Epithelial cell of prostate (primary cell): ENCODE results near the gene RBM7.

Experiments
- DNase-seq: peaks from one replicate; pipeline ENCODE4 v3.0.0-alpha.2; 2011; ENCODE audit warnings: low read depth, low spot score
- H3K27ac ChIP-seq: fragments of 450-650 bp; 2 replicates; pipeline ENCODE4 v1.5.1; 2017; ENCODE audit warnings: mild to moderate bottlenecking

RBM7 gene, protein sequence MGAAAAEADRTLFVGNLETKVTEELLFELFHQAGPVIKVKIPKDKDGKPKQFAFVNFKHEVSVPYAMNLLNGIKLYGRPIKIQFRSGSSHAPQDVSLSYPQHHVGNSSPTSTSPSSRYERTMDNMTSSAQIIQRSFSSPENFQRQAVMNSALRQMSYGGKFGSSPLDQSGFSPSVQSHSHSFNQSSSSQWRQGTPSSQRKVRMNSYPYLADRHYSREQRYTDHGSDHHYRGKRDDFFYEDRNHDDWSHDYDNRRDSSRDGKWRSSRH

DNA sequence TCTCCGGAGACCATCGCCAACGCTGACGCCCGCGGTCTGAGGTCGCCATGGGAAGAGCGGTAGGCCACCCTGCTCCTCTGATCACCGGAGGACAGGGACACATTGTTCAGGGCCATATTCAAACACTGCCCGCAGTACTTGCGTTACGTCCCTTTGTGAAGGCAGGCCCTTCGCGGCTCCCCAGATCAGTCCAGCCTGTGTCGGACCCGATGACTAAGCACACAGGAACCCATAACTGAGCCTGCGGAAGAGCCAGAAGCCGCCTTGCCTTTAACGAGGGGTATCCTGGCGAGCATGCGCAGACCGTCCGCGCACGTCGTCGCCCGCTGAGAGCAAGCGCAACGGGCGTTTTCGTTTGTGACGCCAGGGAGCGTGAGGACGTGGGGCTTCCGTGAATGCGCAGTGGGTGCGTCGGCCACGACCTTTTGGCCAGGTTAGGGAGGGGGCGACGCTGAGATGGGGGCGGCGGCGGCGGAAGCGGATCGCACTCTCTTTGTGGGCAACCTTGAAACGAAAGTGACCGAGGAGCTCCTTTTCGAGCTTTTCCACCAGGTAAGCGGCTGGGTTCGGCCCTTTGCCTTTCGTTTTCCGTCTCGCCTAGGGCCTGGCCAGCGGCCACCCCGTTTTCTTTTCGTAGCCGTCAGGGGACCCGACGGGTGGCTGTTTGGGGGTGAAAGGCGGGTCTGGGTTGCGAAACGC, at the start of gene RBM7, which contains the start of gene C11orf71:
TSS of gene RBM7 (plus strand) at position 451 of the 699 bp plus-strand sequence. CDS start at position 457, 6 bp downstream.
TSS of gene C11orf71 (minus strand) at position 296 of the 699 bp plus-strand sequence. CDS start at position 116, 180 bp downstream.
- peak; percentile 89 for DNase-seq
- H3K27ac ChIP-seq = peak within 1 kb of the TSS; percentile 97

DNA sequence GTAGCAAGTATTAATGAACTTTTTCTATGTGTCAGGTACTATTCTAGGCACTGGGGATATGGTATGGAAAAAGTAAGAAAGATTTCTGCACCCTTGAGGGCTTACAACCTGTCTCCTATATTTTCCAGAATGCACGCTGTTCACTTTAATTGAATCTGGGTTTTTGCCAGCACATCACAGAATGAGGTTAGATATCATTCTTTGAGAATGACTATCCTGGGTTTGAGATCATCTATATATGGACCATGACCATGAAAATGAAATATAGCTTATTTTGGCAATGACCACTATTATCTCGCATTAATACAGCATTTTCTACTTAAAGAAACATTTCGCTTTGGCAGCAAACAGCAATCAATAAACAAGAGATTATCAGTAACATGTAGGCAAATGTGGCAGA, 47.0 kb upstream of the RBM7 start:
- DNase-seq = no peak
- no peak overlapping the region for H3K27ac ChIP-seq

DNA sequence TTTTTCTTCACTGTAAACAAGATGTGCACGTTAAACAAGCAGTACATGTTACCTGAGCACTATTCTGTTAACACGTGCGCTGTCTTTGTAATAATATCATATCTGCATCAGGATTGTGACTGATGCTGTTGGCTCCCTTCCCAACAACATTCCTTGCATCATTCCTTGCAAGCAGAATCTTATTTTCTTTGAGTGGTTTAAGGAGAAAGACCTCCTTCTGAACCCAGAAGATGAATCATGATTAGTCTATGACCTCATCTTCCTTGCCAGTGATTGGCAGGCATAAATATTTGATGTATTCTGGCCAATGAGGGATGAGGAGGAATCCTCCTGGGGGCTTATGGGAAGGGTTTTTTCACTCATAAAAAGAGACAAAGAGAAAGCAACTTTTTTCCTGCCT, 46.4 kb upstream of the RBM7 start:
- DNase-seq = peak; percentile 90
- H3K27ac ChIP-seq = no peak overlapping the region

DNA sequence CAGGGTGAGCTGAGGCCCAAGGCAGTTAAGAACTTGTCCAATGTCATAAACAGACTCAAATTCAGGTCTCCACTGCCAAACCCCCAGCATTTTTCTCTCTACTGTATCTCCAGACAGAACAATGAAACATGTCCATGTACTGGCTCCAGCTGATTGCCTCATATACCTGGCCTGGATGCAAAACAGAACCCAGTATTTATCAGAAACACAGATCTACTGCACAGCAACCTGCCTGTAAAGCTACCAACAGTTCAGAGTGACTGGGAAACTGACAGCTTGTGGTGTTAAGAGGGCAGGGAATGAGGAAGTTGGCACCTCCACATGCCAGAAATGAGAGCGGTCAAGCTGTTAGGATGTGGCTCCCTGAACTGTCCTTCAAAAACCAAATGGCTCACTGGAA, 41.8 kb upstream of the RBM7 start:
- H3K27ac ChIP-seq = peak overlapping the region; percentile 67
- peak; percentile 16 for DNase-seq

DNA sequence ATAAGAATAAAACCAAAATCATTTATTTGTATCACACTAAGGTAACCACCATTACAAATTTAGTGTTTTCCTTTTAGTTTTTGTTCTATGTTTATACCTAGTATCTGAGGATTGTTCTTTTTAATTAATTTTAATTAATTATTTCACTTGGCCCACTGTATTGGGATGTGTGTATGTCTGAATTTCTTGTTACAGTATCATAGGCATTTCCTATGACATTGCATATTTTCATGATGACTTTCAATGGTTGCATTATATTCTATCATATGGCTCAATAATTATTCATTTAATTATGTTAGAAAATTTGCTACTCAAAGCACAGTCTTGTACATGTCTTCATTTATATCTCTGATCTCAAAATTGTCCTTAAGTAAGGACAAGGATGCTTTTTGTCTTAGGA, 41.1 kb upstream of the RBM7 start:
- H3K27ac ChIP-seq = peak overlapping the region; percentile 67
- DNase-seq = no peak

DNA sequence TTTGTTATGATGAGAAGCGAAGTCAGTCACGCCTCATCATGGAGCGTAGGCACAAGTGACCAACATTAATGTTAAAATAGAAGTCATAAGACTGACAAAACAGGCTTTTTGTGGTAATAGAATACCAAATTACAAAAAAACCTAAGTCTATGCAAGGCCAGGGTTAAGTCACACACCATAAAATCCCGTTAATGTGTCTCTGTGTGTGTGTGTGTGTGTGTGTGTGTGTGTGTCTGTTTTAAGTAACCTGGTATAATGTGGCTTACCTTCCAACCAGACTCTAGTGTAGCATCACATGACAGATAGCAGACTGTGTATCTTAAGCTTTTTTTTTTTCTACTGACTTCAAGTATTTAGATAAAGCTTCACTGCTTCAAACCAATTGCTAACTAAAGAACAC, 38.1 kb upstream of the RBM7 start:
- H3K27ac ChIP-seq = no peak overlapping the region
- no peak for DNase-seq

DNA sequence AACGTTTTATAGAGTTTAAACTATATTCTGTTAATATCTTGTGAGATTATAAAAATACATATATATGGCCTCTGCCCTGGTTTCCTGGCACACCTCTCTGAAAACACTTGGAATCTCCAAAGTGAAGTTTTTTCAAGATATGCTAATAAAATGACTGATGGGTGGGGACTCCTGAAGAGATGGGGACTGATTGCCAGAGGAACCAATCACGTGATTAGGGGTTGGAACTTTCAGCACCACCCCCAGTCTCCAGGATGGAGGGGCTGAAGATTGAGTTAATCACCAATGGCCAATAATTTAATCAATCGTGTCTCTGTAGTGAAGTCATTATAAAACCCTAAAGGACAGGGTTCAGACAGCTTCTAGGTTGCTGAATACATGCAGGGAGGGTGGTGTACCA, 37.5 kb upstream of the RBM7 start:
- no peak overlapping the region for H3K27ac ChIP-seq
- DNase-seq = no peak

DNA sequence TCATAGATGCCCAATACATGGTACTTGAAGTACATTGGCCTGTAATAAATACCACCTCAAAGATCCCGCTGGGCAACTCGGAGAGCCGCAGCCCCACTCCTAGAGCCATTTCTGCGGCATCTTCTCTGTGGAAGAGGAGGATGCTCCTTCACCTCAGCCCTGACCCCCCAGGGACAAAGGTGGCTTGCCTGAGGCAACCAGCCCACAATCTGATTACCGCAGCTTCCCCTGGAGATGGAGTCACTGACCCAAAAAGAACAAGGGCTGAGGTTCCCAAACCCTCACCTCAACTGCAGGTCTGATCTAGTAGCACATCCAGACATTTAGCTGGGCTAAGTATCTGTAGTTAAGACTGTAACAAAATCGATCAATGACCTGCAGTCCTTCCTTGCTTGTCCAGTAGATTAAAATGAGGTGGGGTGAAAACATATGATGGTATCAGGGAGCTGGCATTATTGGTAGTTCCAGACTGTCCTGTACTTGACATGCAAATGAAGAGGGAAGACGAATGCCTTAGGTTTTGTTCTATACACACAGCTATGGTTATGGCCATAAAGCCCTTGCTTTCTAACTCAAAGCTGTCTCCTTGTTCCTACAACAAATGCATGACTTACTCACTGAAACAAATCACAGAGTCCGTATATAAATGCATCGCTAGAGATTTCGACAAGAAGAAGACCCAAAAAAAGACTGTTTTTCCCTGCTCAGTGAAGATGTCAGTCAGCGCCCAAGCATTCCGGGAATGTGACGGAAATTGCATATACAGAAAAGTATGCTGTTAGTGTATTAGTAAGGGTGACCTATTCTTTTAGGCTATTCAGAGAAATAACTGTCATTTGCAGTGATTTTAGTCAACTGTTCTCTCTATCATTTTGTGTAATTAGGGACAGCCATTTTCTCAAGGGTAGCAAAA, 33.9 kb upstream of the RBM7 start:
- no peak for DNase-seq
- no peak overlapping the region for H3K27ac ChIP-seq

DNA sequence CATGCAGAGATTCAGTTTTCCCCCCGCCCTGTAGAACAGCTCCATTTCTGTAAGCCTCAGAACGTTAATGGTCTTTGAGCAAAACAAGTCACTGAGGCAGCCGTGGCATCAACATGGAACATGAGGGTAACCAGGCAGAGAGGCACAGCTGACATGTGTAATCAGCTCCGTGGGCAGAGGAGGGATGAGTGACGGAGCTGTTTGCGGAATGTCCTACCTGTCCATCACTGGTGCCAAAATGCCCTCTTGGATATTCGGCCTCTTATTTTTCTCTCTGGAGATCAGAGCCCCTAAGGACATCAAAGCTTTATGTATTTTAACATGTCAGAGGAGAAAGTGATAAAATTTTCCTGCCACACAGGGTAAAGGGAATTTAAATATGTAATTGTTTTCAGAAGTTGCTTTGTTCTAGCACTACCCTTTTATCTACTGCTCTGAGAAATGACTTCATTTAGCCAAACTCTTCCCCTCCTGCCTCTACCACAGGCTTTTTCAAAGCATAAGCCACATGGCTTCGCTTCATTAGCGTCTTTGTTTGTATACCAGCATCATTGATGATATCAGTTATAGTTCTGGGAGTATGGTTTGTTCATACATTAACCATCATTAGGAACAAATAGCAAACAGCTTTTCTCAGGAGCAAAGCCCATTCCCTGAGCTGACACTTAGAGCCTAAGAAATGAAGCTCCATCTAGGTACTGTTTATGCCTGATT, 33.1 kb upstream of the RBM7 start:
- DNase-seq = no peak
- H3K27ac ChIP-seq = no peak overlapping the region

DNA sequence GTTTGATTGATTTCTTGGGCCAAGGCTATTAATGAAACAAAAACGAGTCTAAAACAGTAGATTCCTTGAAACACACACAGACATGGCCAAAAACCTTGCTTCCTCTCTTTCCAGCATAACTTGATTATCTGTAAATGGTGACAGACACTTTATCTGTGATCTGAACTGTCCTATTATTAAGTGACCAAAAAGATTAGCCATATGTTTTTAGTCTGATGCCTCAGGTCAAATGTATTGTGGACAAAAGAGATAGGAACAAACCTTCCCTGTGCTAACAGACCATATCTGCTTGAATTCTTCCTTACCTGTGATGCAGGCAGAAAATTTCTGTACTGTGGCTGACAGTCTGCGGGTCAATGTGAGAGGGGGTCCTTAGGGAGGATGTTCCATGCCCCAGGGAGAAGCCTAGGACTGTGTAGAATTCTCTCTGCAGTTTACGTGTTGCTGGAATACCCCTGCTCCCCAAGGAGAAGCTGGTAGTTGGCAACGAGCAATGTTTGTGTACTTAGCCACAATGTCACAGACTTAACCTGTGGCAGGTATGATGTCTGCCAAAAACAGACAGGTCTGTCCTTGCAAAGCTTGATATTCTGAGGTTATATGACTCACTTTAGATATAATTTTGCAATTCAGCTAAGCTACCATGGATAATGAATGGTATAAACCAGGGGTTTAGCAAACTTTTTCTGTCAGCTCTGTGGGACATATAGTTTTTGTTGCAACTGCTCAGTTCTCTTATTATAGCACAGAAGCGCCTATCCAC, 31.4 kb upstream of the RBM7 start:
- no peak overlapping the region for H3K27ac ChIP-seq
- no peak for DNase-seq

DNA sequence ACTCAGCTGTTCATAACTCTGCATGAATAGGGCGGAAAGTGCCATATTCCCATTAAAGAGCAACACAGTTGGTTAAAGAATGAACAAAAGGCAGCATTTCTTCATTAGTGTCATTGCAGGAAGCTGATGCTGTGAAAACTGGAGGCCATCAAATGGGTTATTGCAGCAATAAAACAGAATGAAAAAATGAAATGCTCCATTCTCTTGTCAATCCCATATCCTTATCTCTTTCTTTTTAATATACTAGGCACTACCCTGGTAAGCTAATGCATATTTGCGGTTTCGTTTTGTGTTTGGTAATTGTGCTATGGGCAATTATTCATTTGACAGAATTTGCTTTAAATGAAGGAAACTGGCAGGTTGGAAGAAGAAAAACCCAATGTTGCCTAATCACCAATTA, 25.4 kb upstream of the RBM7 start:
- DNase-seq = no peak
- no peak overlapping the region for H3K27ac ChIP-seq

DNA sequence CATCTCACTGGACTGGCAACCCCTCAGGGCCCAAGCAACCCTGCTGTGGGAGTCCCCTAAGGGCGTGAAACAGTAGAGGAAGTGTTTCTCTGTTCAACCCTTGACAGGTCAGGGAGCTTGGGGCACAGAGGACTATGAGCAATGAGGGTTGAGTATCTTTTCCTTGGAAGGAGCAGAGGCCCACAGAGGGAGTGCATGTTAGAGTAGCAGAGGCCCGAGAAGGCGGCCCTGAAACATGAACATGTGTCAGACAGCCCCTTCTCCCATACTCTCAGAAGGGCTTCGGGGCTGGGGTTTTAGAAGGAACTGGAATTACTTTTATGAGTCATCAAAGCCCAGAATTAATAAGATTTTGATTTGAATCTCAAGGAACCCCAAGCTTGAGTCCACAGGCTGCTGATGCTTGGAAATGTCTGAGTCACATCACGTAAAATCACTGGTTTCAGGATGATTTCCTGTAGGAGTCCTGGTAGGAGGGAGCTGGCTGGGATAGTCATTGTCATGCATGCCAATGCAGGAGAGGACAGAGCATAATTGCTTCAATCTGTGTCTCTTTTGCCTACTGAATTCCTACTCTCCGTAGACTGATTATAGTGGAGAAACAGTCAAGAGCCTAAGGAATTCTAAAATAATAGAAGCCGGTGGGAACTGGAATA, 22.7 kb upstream of the RBM7 start:
- no peak overlapping the region for H3K27ac ChIP-seq
- no peak for DNase-seq

DNA sequence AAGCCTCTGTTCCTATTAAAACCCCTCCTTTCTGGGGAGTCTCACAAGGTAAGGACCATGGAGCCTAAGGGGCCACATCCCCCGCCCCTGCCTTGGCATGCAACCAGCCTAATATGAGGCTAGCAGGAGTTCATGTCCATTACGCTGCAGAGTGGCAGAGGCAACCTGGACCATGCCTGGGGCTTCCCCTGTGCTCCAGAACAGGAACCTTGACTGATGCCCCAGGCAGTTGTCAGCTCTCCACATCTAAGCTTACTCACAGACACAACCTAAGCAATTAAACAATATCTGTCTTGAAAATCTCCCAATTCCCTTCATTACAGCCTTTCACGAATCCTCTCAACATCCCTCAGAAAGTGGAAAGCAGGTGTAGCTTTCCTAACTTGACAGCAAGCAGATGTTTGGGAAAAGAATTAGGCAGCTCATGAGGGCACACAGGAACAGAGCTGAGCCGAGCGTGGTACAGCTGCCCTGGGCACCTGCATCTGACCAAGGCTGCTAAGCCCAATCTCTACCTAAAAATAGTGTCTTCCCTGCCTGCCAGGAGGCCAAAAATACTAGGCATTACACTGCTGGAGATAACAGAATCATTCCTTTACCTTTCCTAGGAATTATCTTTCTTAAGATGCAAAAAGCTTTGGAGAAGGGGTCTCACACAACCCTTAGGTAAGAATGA, 20.9 kb upstream of the RBM7 start:
- DNase-seq = no peak

DNA sequence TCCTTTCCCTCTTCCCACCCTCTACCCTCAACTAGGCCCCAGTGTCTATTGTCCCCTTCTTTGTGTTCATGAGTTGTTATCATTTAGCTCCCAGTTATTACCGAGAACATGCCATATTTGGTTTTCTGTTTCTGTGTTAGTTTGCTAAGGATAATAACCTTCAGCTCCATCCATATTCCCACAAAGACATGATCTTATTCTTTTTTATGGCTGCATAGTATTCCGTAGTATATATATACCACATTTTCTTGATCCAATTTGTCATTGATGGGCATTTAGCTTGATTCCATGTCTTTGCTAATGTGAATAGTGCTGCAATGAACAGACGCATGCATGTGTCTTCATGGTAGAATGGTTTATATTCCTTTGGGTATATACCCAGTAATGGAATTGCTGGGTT, 18.0 kb upstream of the RBM7 start:
- H3K27ac ChIP-seq = no peak overlapping the region
- DNase-seq = no peak

More for the DNA sequence above, 20.9 kb upstream of the RBM7 start:
- no peak overlapping the region for H3K27ac ChIP-seq

DNA sequence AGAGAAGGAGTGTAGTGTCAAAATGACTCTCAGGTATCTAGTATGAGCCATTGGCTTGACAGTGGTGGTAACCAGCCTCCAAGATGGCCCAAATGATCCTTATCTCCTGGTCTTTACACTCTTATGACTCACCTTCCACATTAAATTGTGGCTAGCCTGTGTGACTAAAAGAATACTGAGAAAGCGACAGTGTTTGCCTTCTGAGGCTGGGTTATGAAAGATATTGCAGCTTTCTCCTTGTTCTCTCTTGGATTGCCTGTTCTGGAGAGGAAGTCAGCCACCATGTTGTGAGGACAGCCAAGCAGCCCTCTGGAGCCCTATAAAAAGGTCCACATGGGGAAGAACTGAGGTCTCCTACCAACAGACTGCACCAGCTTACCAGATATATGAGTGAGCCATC, 16.0 kb upstream of the RBM7 start:
- DNase-seq = no peak
- H3K27ac ChIP-seq = no peak overlapping the region

DNA sequence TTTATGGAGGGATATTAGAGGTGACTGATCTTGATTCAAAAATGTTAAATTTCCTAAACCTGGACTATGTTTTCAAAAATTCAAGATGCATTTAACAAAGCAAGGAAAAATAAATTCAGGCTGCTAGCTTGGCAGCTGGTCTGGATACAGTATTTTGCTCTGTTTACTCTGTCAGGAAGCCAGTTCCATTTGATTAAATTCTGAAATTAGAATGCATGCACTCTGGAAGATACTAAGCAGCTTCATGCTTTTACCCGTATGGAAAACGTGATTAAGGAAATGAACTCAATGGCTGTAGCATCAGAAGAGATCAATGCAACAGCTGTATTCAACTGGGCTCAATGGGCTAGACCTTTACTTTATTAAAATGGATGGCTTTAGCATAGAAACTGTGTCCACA, 14.3 kb upstream of the RBM7 start:
- DNase-seq = no peak

DNA sequence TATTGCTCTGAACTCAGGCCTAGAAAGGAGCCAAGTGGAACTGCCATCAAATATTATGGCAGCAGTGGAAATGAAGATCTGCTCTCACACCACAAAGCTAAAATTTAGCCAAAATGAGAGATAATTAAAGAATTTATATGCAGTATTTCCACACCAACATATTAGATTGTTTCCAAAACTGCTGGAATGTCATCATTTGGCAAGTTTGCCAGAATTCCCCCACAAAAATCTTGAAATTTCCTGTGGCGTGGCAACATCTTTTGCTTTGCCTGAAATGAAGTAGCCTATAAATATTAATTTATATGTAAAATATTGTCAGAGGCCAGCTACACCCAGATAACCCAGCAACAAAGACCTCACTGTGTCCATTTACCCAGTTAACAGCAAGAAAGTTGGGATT, 13.9 kb upstream of the RBM7 start:
- DNase-seq = no peak

More for the DNA sequence above, 14.3 kb upstream of the RBM7 start:
- H3K27ac ChIP-seq = no peak overlapping the region

More for the DNA sequence above, 13.9 kb upstream of the RBM7 start:
- no peak overlapping the region for H3K27ac ChIP-seq
